PC-9 (cell line): ENCODE data around the gene SUCO.

Experiments used
- CTCF ChIP-seq: fragments of 200-600 bp; sonication (generic); conservative IDR thresholded peaks from 2 replicates; pipeline ENCODE4 v1.6.1; 2017; ENCODE audit warnings: mixed run types, antibody characterized with exemption, mild to moderate bottlenecking, moderate library complexity
- EZH2 ChIP-seq: fragments of 200-600 bp; sonication (generic); IDR thresholded peaks from 2 replicates; pipeline ENCODE4 v1.8.0; 2017; ENCODE audit warnings: antibody characterized with exemption, low read depth

- TF ChIP-seq CTCF, result no peak
- no peak for TF ChIP-seq EZH2
Observed at GRCh38 chr1:172623748-172624147, 90.8 kb downstream of the SUCO start.
